ENCODE measurements around the gene LIX1L.

LIX1L gene

GRCh38 chr1:145961425-145962156, 3.8 kb upstream of the LIX1L start:
- peak overlapping the region; percentile 52 for H3K4me3 ChIP-seq (ENCODE audit: low read length)
- DNase-seq (ENCODE audit: low read depth) = peak; percentile 16

GRCh38 chr1:145961109-145961424, 3.2 kb upstream of the LIX1L start:
- H3K4me3 ChIP-seq (ENCODE audit: low read length) = peak overlapping the region; percentile 52
- DNase-seq (ENCODE audit: low read depth) = no peak
- TF ChIP-seq CTCF (IDR thresholded peaks at IDR 0.05; ENCODE audit: insufficient read depth, low read depth, low read length, missing control alignments) = no peak

More at GRCh38 chr1:145961425-145962156, 3.8 kb upstream of the LIX1L start:
- no peak for TF ChIP-seq CTCF (IDR thresholded peaks at IDR 0.05; ENCODE audit: insufficient read depth, low read depth, low read length, missing control alignments)

- H3K4me3 ChIP-seq (ENCODE audit: low read length) = peak overlapping the region; percentile 52
- peak; percentile 46 for DNase-seq (ENCODE audit: low read depth)
- no peak for TF ChIP-seq CTCF (IDR thresholded peaks at IDR 0.05; ENCODE audit: insufficient read depth, low read depth, low read length, missing control alignments)
These were observed 2.8 kb upstream of the LIX1L start for GRCh38 chr1:145960468-145961108.

GRCh38 chr1:145959957-145960467, 2.2 kb upstream of the LIX1L start:
- H3K4me3 ChIP-seq (ENCODE audit: low read length) = peak overlapping the region; percentile 52
- no peak for DNase-seq (ENCODE audit: low read depth)
- TF ChIP-seq CTCF (IDR thresholded peaks at IDR 0.05; ENCODE audit: insufficient read depth, low read depth, low read length, missing control alignments) = no peak

- no peak for TF ChIP-seq CTCF (IDR thresholded peaks at IDR 0.05; ENCODE audit: insufficient read depth, low read depth, low read length, missing control alignments)
- no peak overlapping the region for H3K4me3 ChIP-seq (ENCODE audit: low read length)
- DNase-seq (ENCODE audit: low read depth) = no peak
These were observed 1.5 kb upstream of the LIX1L start for GRCh38 chr1:145959333-145959732.

GRCh38 chr1:145958734-145959133, 917 bp upstream of the LIX1L start:
- no peak for DNase-seq (ENCODE audit: low read depth)
- no peak for TF ChIP-seq CTCF (IDR thresholded peaks at IDR 0.05; ENCODE audit: insufficient read depth, low read depth, low read length, missing control alignments)
- no peak overlapping the region for H3K4me3 ChIP-seq (ENCODE audit: low read length)

Data from epithelial cell of esophagus (primary cell).